Caco-2 (cell line): ENCODE measurements around the gene MBP. TPM values are rescaled to one million over a fixed set of nuclear protein-coding genes. Genes with fewer than 3 reads are reported as not detected.

ENCODE experiments used
- BruUV-seq: library from RNA; stranded (reverse); fragments of 400-500 nt; replicated peaks from 2 replicates; lab custom pipeline; 2021; lab: Mats Ljungman, UMichigan
- CTCF ChIA-PET: fragments of 300-600 bp; sonication (Branson Sonifier 250); formaldehyde crosslinking; loops from one replicate; lab custom pipeline; 2022; ENCODE audit warnings: antibody characterized with exemption; lab: Charles Lee
- POLR2A ChIA-PET: fragments of 300-600 bp; sonication (Branson Sonifier 250); formaldehyde crosslinking; loops from one replicate; lab custom pipeline; 2022; ENCODE audit warnings: antibody characterized with exemption; lab: Charles Lee
- DNase-seq, 2 experiments: peaks; one replicate each; pipeline versions ENCODE4 v3.0.0 to v3.0.0-alpha.2; 2020 to 2022
- H3K27me3 ChIP-seq: replicated peaks from 2 replicates; pipeline ENCODE4 v1.6.0; 2011; ENCODE audit warnings: low read length; ENCODE audit not compliant: control insufficient read depth, insufficient read depth
- H3K36me3 ChIP-seq: 2 replicates; pipeline ENCODE4 v1.5.1; 2011; ENCODE audit warnings: low read length; ENCODE audit not compliant: control insufficient read depth, insufficient read depth
- H3K4me1 ChIP-seq: fragments of 250-450 bp; sonication (Bioruptor Pico); 2 replicates; pipeline ENCODE4 v1.5.1; 2020; ENCODE audit warnings: mild to moderate bottlenecking
- H3K4me3 ChIP-seq: 2 replicates; pipeline ENCODE4 v1.5.1; 2011; ENCODE audit warnings: low read depth, mild to moderate bottlenecking, control low read depth, low read length
- H3K9me3 ChIP-seq: fragments of 250-450 bp; sonication (Bioruptor Pico); 2 replicates; pipeline ENCODE4 v1.5.1; 2020; ENCODE audit warnings: mild to moderate bottlenecking, moderate library complexity
- H3K27ac Mint-ChIP-seq: one replicate; pipeline ENCODE4 v1.8.0; 2022; ENCODE audit warnings: mixed read lengths; ENCODE audit not compliant: unreplicated experiment
- H3K27me3 Mint-ChIP-seq: one replicate; pipeline ENCODE4 v1.8.0; 2022; ENCODE audit warnings: mixed read lengths; ENCODE audit not compliant: insufficient read depth, unreplicated experiment
- H3K36me3 Mint-ChIP-seq: one replicate; pipeline ENCODE4 v1.8.0; 2022; ENCODE audit warnings: mild to moderate bottlenecking, mixed read lengths; ENCODE audit not compliant: insufficient read depth, unreplicated experiment
- H3K4me1 Mint-ChIP-seq: one replicate; pipeline ENCODE4 v1.8.0; 2022; ENCODE audit warnings: low read depth, mixed read lengths; ENCODE audit not compliant: unreplicated experiment
- H3K4me3 Mint-ChIP-seq: one replicate; pipeline ENCODE4 v1.8.0; 2022; ENCODE audit warnings: mild to moderate bottlenecking, moderate library complexity, mixed read lengths; ENCODE audit not compliant: unreplicated experiment
- H3K9me3 Mint-ChIP-seq: one replicate; pipeline ENCODE4 v1.8.0; 2022; ENCODE audit warnings: mixed read lengths; ENCODE audit not compliant: unreplicated experiment
- CTCF ChIP-seq, 2 experiments: fragments of 200-600 bp in 1 of 2; IDR thresholded peaks; 1 replicate in 1 of 2; 2 replicates in 1 of 2; pipeline versions ENCODE4 v1.5.1 to v1.8.0; 2011 to 2022; ENCODE audit warnings: antibody characterized with exemption in 1 of 2, control low read depth in 1 of 2, inconsistent platforms in 1 of 2, low read depth in 1 of 2, low read length in 1 of 2, mild to moderate bottlenecking in 1 of 2, moderate library complexity in 1 of 2; ENCODE audit not compliant: insufficient read depth in 1 of 2, severe bottlenecking in 1 of 2, unreplicated experiment in 1 of 2
- intact Hi-C: fragments of 100-400 bp; cut with micrococcal nuclease; formaldehyde crosslinking; loops from one replicate; pipeline ENCODE4 v1.10.0; 2022; ENCODE audit not compliant: unreplicated experiment
- total RNA-seq: library from RNA; stranded (reverse); gene quantifications from 2 replicates; pipeline ENCODE4 v1.2.3, GENCODE V29; 2022

Gene MBP
- total RNA-seq, 1 experiment from 2014 or later, result 11.4 TPM

DNA sequence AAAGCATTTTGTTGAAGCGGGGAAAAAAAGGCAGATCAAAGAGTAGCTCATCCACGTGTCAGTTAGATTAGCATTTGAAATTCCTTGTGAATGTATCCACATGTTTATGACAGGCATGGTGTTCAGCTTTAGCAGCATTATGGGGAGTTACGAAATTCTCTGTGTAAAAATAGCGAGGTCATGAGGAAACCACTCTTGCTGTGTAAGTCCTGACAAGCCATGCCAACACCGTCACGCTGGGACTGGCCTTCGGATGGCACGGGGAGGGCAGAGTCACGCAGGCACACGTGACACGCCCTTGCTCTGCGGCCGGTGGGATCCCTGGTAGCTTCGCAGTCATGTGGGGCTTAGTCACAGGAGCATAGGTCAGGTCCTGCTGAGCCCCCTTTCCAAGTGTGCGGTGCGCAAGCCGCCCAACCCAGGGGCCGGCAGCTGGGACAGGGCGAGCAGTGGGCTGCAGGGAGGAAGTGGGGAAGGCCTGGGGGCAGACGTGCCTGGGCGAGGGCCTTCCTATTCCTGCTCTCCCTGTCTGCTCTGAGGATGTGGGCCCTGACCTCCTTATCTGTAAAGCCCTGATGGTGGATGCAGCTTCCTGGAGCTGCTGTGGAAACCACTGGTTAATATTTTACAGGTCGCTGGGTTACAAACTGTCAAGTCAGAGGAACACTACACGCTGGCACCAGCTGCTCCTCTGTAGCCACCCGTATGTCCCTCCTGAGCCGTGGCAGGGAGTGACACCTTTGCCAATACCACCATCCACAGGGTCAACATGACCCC is 18.0 kb downstream of the MBP start:
- H3K4me1 Mint-ChIP-seq, result peaks cover 18% of the 10 kb centered on the region

DNA sequence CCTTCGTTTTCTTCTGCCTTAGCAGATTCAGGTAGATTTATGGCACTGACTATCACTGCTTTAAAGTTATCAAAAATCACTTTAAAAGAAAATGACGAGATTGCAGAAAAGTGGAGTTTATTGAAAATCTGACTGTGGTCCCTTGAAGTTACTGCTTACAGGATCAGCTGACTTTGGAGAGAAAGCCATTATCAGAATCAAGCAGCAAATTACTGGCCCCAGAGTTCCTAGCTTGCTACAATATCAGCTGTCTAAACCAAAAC is 18.5 kb downstream of the MBP start:
- ChIA-PET POLR2A (interaction anchor here (0.7 to 1.6 kb wide), 2 partner anchors 18 to 22 kb away, joined by 3 to 9 read pairs; partner anchors contain the start of gene MBP), CTCF (interaction anchor here (1.4 kb wide), 1 partner anchor 98 kb away, joined by 3 read pairs; no protein-coding TSS in a partner anchor)
- Mint-ChIP-seq H3K36me3 (peaks cover 12% of the 10 kb centered on the region), H3K4me1 (peaks cover 18% of the 10 kb centered on the region), H3K27ac (peak overlapping the region; percentile 75), H3K4me3 (peak overlapping the region; percentile 49), H3K9me3 (no peaks in the 10 kb centered on the region), H3K27me3 (no peaks in the 10 kb centered on the region)
- intact Hi-C loops, result loop anchor here (2.0 kb wide), 2 partner anchors 17 to 25 kb away; no protein-coding TSS in a partner anchor
- Histone ChIP-seq H3K4me1 (peaks cover 15% of the 10 kb centered on the region), H3K4me3 (no peak overlapping the region), H3K27me3 (no peaks in the 10 kb centered on the region), H3K36me3 (no peaks in the 10 kb centered on the region), H3K9me3 (no peaks in the 10 kb centered on the region)
- no peak for TF ChIP-seq CTCF (IDR thresholded peaks at IDR 0.05; ENCODE audit: insufficient read depth in 1 of 2, low read depth in 1 of 2, low read length in 1 of 2, severe bottlenecking in 1 of 2, unreplicated experiment in 1 of 2)
- no peak for DNase-seq
- no TSS peak for BruUV-seq

More for the DNA sequence above, 18.0 kb downstream of the MBP start:
- Mint-ChIP-seq H3K4me3 (peak overlapping the region; percentile 49), H3K27me3 (no peaks in the 10 kb centered on the region), H3K36me3 (peaks cover 12% of the 10 kb centered on the region), H3K27ac (peak overlapping the region; percentile 75), H3K9me3 (no peaks in the 10 kb centered on the region)
- Histone ChIP-seq H3K4me1 (peaks cover 15% of the 10 kb centered on the region), H3K9me3 (no peaks in the 10 kb centered on the region), H3K4me3 (peak overlapping the region; percentile 12; the same call in 1 of the 2 replicates), H3K27me3 (no peaks in the 10 kb centered on the region), H3K36me3 (no peaks in the 10 kb centered on the region)
- peak; percentile 62 to 71 for DNase-seq
- ChIA-PET CTCF (interaction anchor here (1.4 kb wide), 1 partner anchor 97 kb away, joined by 3 read pairs; no protein-coding TSS in a partner anchor), POLR2A (interaction anchor here (0.7 to 1.6 kb wide), 2 partner anchors 18 to 23 kb away, joined by 3 to 9 read pairs; partner anchors contain the start of gene MBP)
- intact Hi-C loops, result loop anchor here (2.0 kb wide), 2 partner anchors 16 to 26 kb away; no protein-coding TSS in a partner anchor
- no TSS peak for BruUV-seq
- no peak for TF ChIP-seq CTCF (IDR thresholded peaks at IDR 0.05; ENCODE audit: insufficient read depth in 1 of 2, low read depth in 1 of 2, low read length in 1 of 2, severe bottlenecking in 1 of 2, unreplicated experiment in 1 of 2)

DNA sequence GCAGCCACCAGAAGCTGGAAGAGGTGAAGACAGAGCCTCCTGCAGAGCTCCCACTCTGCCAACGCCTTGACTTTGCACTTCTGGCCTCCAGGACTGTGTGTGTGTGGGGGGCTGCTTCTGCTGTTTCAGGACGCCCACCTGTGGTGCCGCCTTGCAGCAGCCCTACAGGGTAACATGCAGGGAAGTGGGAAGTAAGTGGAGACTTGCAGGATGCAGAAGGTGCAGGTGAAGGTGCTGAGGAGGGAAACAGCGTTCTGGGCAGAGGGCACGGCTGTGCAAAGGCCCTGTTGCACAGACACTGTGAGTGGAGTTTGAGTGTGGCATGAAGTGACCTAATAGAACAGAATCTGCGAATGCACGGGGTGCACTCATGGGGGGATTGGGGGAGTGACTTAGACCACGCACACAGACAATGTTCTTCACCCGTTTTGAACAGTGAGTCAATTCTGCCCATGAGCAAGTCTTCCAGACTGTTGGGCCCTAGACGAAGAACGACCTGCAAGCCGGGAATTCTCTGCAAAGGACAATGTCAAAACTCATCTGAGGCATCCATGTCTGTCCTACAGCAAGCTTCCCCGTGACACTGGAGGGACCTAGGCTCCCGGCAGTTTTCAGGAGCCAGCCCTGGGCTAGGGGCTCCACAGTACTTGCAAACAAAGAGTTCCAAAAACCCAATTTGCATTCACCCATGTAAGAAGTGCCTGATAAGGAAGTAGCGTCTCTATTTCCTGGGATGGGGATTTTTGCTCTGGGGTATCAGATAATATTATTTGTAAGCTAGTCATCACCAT is 19.0 kb downstream of the MBP start:
- Mint-ChIP-seq H3K4me1 (peaks cover 14% of the 10 kb centered on the region), H3K9me3 (no peaks in the 10 kb centered on the region), H3K27me3 (no peaks in the 10 kb centered on the region), H3K4me3 (peak overlapping the region; percentile 21), H3K36me3 (peaks cover 7% of the 10 kb centered on the region), H3K27ac (no peak overlapping the region)
- no TSS peak for BruUV-seq
- DNase-seq, result no peak
- peaks cover 15% of the 10 kb centered on the region for H3K4me1 ChIP-seq
- ChIA-PET CTCF (interaction anchor here (1.4 kb wide), 1 partner anchor 98 kb away, joined by 3 read pairs; no protein-coding TSS in a partner anchor), POLR2A (interaction anchor here (0.7 kb wide), 1 partner anchor 22 kb away, joined by 3 read pairs; no protein-coding TSS in a partner anchor)
- no peaks in the 10 kb centered on the region for H3K9me3 ChIP-seq
- H3K4me3 ChIP-seq, result no peak overlapping the region
- no peak for TF ChIP-seq CTCF (IDR thresholded peaks at IDR 0.05; ENCODE audit: insufficient read depth in 1 of 2, low read depth in 1 of 2, low read length in 1 of 2, severe bottlenecking in 1 of 2, unreplicated experiment in 1 of 2)
- no peaks in the 10 kb centered on the region for H3K36me3 ChIP-seq
- intact Hi-C loops, result loop anchor here (2.0 kb wide), 2 partner anchors 17 to 25 kb away; no protein-coding TSS in a partner anchor
- H3K27me3 ChIP-seq, result no peaks in the 10 kb centered on the region
